Astrocyte (in vitro differentiated cells and primary cell): ENCODE results near the gene ANKRD18B. TPM values are rescaled to one million over a fixed set of nuclear protein-coding genes. Genes with fewer than 3 reads are reported as not detected.
"Not testable (repeated sequence)": the region's sequence is repeated elsewhere in the genome, so short reads cannot be mapped to it uniquely, and the experiment has no call there.

Experiments used
- DNase-seq: peaks from one replicate; pipeline ENCODE4 v3.0.0-alpha.2; 2010; ENCODE audit warnings: low read depth
- FAIRE-seq: peaks from 2 replicates; lab custom pipeline; 2011; peaks lifted over from hg19 to GRCh38; lab: Jason Lieb, UNC
- H2AFZ ChIP-seq: 2 replicates; pipeline ENCODE4 v1.6.0; 2012; ENCODE audit warnings: low read depth, low read length, inconsistent platforms
- H3K27ac ChIP-seq: 2 replicates; pipeline ENCODE4 v1.5.1; 2011; ENCODE audit warnings: low read depth, low read length, inconsistent platforms
- H3K27me3 ChIP-seq: 2 replicates; pipeline ENCODE4 v1.6.0; 2011; ENCODE audit warnings: low read length, inconsistent platforms; ENCODE audit not compliant: insufficient read depth
- H3K36me3 ChIP-seq: 2 replicates; pipeline ENCODE4 v1.5.1; 2011; ENCODE audit warnings: low read length, inconsistent platforms; ENCODE audit not compliant: insufficient read depth
- H3K4me1 ChIP-seq: 2 replicates; pipeline ENCODE4 v1.5.1; 2011; ENCODE audit warnings: low read length, inconsistent platforms; ENCODE audit not compliant: insufficient read depth
- H3K4me2 ChIP-seq: 2 replicates; pipeline ENCODE4 v1.6.0; 2012; ENCODE audit warnings: low read length, inconsistent platforms
- H3K4me3 ChIP-seq: 2 replicates; pipeline ENCODE4 v1.5.1; 2011; ENCODE audit warnings: low read depth, mild to moderate bottlenecking, low read length, inconsistent platforms; ENCODE audit not compliant: insufficient read depth
- H3K79me2 ChIP-seq: 2 replicates; pipeline ENCODE4 v1.6.0; 2012; ENCODE audit warnings: mild to moderate bottlenecking, low read length, inconsistent platforms; ENCODE audit not compliant: insufficient read depth
- H3K9ac ChIP-seq: 2 replicates; pipeline ENCODE4 v1.6.0; 2012; ENCODE audit warnings: mild to moderate bottlenecking, low read length, inconsistent platforms
- H3K9me3 ChIP-seq: 2 replicates; pipeline ENCODE4 v1.5.1; 2012; ENCODE audit warnings: low read depth, mild to moderate bottlenecking, low read length, inconsistent platforms; ENCODE audit not compliant: insufficient read depth
- H4K20me1 ChIP-seq: 2 replicates; pipeline ENCODE4 v1.6.0; 2012; ENCODE audit warnings: low read length, inconsistent platforms; ENCODE audit not compliant: insufficient read depth
- H3K27ac Mint-ChIP-seq: one replicate; pipeline ENCODE4 v1.8.0; 2021; ENCODE audit warnings: mild to moderate bottlenecking, mixed read lengths; ENCODE audit not compliant: unreplicated experiment
- H3K27me3 Mint-ChIP-seq: one replicate; pipeline ENCODE4 v1.8.0; 2021; ENCODE audit warnings: low read depth, mixed read lengths; ENCODE audit not compliant: unreplicated experiment
- H3K36me3 Mint-ChIP-seq: one replicate; pipeline ENCODE4 v1.8.0; 2021; ENCODE audit warnings: low read depth, mixed read lengths; ENCODE audit not compliant: unreplicated experiment
- H3K4me1 Mint-ChIP-seq: one replicate; pipeline ENCODE4 v1.8.0; 2021; ENCODE audit warnings: low read depth, mixed read lengths; ENCODE audit not compliant: unreplicated experiment
- H3K4me3 Mint-ChIP-seq: one replicate; pipeline ENCODE4 v1.8.0; 2021; ENCODE audit warnings: mild to moderate bottlenecking, moderate library complexity, mixed read lengths; ENCODE audit not compliant: unreplicated experiment
- H3K9me3 Mint-ChIP-seq: one replicate; pipeline ENCODE4 v1.8.0; 2021; ENCODE audit warnings: mild to moderate bottlenecking, mixed read lengths; ENCODE audit not compliant: unreplicated experiment
- EZH2 ChIP-seq: IDR thresholded peaks from 2 replicates; pipeline ENCODE4 v1.6.1; 2012; ENCODE audit warnings: mild to moderate bottlenecking, low read length, inconsistent platforms; ENCODE audit not compliant: insufficient read depth
- total RNA-seq: library from RNA; stranded (reverse); gene quantifications from 2 replicates; pipeline ENCODE4 v1.2.1, GENCODE V29; 2021
- TF ChIP-seq, protein P1 (sequence below): IDR thresholded peaks from 2 replicates; pipeline ENCODE4 v1.5.1; 2011; ENCODE audit warnings: low read depth, mild to moderate bottlenecking, inconsistent platforms, low read length, moderate library complexity; ENCODE audit not compliant: insufficient read depth

ANKRD18B gene
- total RNA-seq, 1 donor from 2014 or later = 6.3 TPM

GRCh38 chr9:33611358-33611757, 87.3 kb downstream of the ANKRD18B start:
- Mint-ChIP-seq H3K27ac (no peak overlapping the region), H3K9me3 (peaks cover 14% of the 10 kb centered on the region), H3K4me1 (no peaks in the 10 kb centered on the region), H3K36me3 (no peaks in the 10 kb centered on the region), H3K27me3 (peaks cover 10% of the 10 kb centered on the region), H3K4me3 (no peak overlapping the region)
- Histone ChIP-seq H3K79me2 (no peaks in the 10 kb centered on the region), H3K4me2 (no peak overlapping the region), H3K9ac (no peak overlapping the region), H4K20me1 (no peaks in the 10 kb centered on the region), H3K36me3 (no peaks in the 10 kb centered on the region), H3K4me1 (no peaks in the 10 kb centered on the region), H3K9me3 (peaks cover 4% of the 10 kb centered on the region), H3K27ac (no peak overlapping the region), H2AFZ (no peak overlapping the region), H3K27me3 (peaks cover 19% of the 10 kb centered on the region), H3K4me3 (no peak overlapping the region)
- FAIRE-seq = no peak
- DNase-seq = no peak
- no peak for TF ChIP-seq EZH2
- TF ChIP-seq, protein P1, sequence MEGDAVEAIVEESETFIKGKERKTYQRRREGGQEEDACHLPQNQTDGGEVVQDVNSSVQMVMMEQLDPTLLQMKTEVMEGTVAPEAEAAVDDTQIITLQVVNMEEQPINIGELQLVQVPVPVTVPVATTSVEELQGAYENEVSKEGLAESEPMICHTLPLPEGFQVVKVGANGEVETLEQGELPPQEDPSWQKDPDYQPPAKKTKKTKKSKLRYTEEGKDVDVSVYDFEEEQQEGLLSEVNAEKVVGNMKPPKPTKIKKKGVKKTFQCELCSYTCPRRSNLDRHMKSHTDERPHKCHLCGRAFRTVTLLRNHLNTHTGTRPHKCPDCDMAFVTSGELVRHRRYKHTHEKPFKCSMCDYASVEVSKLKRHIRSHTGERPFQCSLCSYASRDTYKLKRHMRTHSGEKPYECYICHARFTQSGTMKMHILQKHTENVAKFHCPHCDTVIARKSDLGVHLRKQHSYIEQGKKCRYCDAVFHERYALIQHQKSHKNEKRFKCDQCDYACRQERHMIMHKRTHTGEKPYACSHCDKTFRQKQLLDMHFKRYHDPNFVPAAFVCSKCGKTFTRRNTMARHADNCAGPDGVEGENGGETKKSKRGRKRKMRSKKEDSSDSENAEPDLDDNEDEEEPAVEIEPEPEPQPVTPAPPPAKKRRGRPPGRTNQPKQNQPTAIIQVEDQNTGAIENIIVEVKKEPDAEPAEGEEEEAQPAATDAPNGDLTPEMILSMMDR = no peak

DNA sequence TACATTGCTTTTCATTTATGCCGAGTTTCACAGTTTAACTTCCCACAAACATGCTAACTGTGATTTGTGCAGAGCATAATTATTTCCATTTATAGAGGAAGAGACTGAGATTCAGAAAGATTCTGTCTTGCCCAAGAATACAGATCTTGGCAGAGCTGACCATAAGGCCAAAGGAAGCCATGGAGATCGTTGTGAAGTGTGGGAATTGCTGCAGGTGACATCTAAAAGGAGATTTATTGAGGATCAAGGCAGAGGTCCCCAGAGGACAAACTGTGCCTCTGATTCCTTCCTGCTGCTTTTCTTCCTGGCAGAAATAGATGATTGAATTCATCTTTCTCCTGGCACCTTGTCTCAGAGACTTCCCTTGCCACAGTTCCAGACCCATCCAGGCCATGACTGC, 88.4 kb downstream of the ANKRD18B start:
- H3K79me2 ChIP-seq, H3K9me3 ChIP-seq, H3K36me3 ChIP-seq, H3K4me3 Mint-ChIP-seq, DNase-seq, H3K9ac ChIP-seq, H4K20me1 ChIP-seq, H3K27ac ChIP-seq, H3K4me1 ChIP-seq, H3K4me3 ChIP-seq, FAIRE-seq, H2AFZ ChIP-seq, H3K27ac Mint-ChIP-seq, H3K36me3 Mint-ChIP-seq, H3K4me1 Mint-ChIP-seq, H3K4me2 ChIP-seq: not testable (repeated sequence)
- H3K27me3 ChIP-seq = peaks cover 19% of the 10 kb centered on the region
- peaks cover 14% of the 10 kb centered on the region for H3K9me3 Mint-ChIP-seq
- peaks cover 10% of the 10 kb centered on the region for H3K27me3 Mint-ChIP-seq

GRCh38 chr9:33614001-33614687, 90.1 kb downstream of the ANKRD18B start:
- Mint-ChIP-seq H3K4me3 (no peak overlapping the region), H3K36me3 (no peaks in the 10 kb centered on the region), H3K4me1 (peaks cover 8% of the 10 kb centered on the region), H3K27ac (no peak overlapping the region), H3K27me3 (peaks cover 10% of the 10 kb centered on the region), H3K9me3 (peaks cover 10% of the 10 kb centered on the region)
- Histone ChIP-seq H3K9me3 (peaks cover 4% of the 10 kb centered on the region), H3K36me3 (no peaks in the 10 kb centered on the region), H4K20me1 (no peaks in the 10 kb centered on the region), H3K4me2 (no peak overlapping the region), H3K4me1 (no peaks in the 10 kb centered on the region), H3K9ac (no peak overlapping the region), H3K79me2 (no peaks in the 10 kb centered on the region), H3K4me3 (no peak overlapping the region), H3K27me3 (peaks cover 17% of the 10 kb centered on the region), H2AFZ (no peak overlapping the region), H3K27ac (no peak overlapping the region)
- FAIRE-seq (no peak), DNase-seq (no peak)
- TF ChIP-seq, protein P1 = no peak
- TF ChIP-seq EZH2 = no peak

GRCh38 chr9:33618370-33618769, 94.3 kb downstream of the ANKRD18B start:
- not testable (repeated sequence) for H3K9me3 ChIP-seq, DNase-seq, H3K4me1 ChIP-seq, FAIRE-seq, H3K27me3 Mint-ChIP-seq, H3K27me3 ChIP-seq, H3K79me2 ChIP-seq, H3K27ac ChIP-seq, H2AFZ ChIP-seq, H3K27ac Mint-ChIP-seq, H3K9ac ChIP-seq, H4K20me1 ChIP-seq, H3K36me3 ChIP-seq, H3K36me3 Mint-ChIP-seq, H3K4me3 ChIP-seq, H3K9me3 Mint-ChIP-seq, H3K4me2 ChIP-seq
- Mint-ChIP-seq H3K4me1 (peaks cover 28% of the 10 kb centered on the region), H3K4me3 (peak overlapping the region; percentile 11)
